ENCODE data around the gene TESK1.
"Not testable (repeated sequence)": the region's sequence is repeated elsewhere in the genome, so short reads cannot be mapped to it uniquely, and the experiment has no call there.

The TESK1 gene

DNA sequence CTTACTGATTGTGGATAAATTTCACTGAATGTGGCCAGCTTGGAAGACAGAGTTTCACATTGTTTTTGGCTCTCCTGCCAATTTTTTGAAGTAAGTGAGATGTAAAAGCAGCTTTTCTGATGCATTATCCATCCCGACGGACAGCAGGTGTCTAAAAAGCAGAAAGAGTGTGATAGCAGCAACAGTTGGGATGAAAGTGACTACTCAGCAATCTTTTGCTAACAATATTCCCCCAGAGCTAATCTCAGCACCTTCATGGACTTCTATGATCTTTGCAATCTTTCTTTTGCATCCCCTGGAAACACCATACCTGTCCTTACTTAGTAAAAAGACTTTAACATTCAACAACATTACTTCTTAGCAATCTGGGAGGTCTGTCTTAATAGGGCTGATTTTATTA lies 7.8 kb downstream of the TESK1 start:
- DNase-seq (ENCODE audit: extremely low read depth in 1 of 2, low read depth in 1 of 2), result no peak

DNA sequence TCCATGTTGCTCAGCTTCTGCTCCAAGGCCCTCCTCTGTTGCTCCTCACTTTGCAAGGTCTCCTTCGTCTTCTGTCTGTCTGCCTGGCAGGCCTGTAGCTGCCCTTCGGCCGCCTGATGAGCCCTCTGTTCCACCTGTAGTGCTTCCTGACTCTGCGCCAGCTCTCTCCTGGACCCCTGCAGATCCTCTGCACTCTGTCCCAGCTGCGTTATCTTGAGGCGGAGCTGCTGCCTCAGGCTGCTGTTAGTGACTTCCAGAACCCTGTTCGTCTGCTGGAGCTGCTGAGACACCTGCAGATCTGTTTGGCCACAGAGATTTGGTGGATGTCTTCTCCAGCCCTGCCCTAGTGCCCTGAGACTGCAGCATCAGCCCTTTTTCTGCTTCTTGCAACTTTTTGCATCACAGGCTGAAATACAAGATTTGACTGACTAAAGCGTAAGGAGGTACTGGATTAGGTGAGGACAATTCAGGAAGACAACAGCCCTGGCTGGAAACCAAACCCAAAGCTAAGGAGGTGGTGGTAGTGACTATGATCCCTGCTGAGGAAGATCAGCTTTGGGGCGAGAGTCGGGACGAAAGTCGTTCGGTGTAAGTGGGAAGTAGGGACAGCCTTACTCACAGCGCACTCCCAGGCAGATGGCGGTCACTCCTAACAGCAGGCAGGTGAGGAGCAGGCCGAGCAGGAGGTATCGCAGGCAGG lies 11.1 kb downstream of the TESK1 start:
- DNase-seq (ENCODE audit: extremely low read depth in 1 of 2, low read depth in 1 of 2), result no peak

DNA sequence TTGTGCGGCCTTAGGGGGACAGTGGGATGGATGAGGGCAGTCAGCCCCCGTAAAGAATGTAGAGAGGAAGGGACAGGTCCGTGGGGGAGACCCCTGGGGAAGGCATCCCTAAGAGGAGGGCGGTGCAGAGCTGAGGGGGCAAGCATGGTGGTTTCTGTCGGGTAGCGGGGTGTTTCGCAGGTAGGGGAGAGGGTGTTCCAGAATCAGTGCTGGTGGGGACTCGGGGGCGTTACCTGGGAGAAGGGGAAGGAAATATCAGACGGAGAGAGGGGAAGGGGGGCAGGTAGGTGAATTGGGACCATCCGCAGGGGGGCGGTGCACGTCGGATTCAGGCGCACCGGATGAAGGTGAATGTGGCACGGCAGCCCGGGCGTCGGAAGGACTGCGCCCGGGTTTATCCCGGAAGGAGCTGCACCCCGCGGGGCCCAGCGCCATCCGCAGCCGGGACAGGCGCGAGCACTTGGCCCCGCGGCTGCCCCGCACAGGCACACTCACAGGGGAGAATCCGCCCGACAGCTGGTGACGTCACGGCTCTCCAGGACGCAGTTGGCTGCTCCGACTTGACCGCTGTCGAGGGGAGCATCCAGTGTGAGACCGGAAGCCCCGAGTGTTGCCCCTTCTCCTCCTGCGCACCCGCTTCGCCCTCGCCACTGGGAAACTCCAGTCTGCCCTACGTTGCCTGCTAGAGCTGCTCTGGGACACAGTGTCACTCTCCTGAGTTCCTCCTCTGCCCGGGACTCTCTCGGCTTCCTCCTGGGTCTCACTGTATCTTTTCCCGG lies 11.8 kb downstream of the TESK1 start:
- peak; percentile 57 to 65 for DNase-seq (ENCODE audit: extremely low read depth in 1 of 2, low read depth in 1 of 2)

DNA sequence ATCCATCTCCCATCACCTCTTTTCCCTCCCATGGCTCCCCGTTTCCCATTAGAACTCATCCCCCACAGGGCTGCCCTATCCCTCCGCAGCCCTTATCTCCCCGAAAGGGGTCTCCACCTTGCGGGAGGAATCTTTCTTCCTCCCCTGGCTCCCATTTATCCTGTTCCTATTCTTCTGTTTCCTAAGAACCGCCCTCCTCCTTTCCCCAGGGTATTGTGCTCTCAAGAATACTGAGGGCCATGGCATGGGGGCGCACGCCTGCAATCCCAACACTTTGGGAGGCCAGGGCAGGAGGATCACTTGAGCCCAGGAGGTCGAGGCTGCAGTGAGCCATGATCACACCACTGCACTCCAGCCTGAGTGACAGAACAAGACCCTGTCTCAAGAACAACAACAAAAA lies 12.5 kb downstream of the TESK1 start:
- no peak for DNase-seq (ENCODE audit: extremely low read depth in 1 of 2, low read depth in 1 of 2)

DNA sequence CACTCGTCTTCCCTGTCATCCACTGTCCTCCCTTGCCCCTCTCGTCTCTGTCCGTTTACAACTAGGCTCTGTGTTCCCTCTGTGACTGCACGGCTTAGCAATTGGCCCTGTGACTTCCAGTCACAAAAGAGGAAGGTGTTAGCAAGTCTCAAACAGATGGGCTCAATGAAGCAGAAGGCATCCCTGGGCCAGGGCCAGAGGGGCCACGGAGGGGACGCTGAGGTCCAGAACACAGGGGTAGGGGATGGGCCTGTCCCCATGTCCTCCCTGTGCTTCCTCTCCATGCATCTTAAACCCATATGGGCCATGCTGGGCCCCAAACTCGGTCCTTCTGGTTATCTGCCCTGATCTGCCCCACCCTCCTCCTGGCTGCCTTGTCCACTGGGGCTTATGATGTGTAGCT lies 13.3 kb downstream of the TESK1 start, which contains the start of gene CD72:
Gene CD72, minus strand, starts transcription at position 89 of the 403 bp plus-strand sequence. CDS start 110 bp downstream, outside the sequence.
- DNase-seq (ENCODE audit: extremely low read depth in 1 of 2, low read depth in 1 of 2), result no peak

DNA sequence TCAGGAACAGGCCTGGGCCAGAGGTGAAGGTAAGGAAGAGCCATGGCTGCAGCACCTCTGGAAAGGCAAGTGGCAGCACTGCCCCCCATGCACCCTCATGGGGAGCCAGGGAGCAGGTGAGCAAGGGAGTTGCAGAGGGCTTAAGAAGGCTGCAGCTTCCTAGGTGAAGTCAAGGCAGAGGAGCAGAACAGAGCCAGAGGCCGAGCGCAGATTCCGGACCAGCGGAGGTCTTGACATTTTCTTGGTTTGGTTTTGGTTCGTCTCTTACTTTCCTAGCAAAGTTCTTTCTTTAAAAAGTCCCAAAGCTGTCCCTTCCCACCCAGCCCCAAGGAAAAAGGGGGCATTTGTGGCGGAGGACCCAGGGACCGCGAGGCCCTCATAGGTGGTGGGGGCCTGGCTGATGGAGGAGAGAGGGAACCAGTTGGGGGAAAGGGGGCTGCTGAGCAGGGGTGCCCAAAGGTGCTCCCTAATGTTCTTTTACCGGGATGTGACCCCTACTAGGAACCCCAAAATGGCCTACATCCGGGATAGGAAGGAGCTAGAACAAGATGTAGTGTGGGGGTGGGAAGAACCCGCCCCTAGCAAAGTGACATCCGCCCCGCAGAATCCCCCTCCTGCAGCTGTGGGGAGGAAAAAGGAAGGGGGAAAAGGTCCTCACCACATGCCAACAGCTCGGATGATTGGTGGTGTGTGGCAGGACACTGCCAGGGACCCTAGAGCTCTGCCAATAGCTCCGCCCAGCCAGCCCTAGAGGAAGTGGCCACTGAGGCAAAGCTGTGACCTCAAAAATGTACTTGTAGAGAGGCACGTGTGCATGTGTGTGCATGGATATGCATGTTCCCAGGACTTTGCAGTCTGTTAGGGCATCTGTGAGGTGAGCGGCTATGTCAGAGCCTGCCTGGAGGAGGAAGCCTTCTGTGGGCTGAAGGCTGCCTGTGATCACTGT lies 14.1 kb downstream of the TESK1 start:
- DNase-seq (ENCODE audit: extremely low read depth in 1 of 2, low read depth in 1 of 2), result peak; percentile 37 to 45

DNA sequence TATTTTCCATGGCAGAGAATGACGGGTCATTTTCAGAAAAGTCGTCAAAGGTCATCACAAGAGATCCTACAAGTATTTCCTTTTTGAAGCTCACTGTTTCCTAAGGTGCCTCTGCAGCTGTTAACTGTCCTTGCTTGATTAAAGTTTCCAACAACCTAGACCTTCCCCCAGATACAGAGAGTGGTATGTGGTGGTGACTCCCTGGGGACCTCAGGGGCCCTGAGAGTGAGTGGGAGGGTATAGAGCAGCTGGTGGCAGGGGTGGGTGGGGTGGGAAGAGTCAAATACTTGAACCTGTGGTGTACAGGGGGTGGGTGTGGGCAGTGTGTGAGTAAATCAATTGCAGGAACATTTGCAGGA lies 14.7 kb downstream of the TESK1 start:
- DNase-seq (ENCODE audit: extremely low read depth in 1 of 2, low read depth in 1 of 2), result no peak

DNA sequence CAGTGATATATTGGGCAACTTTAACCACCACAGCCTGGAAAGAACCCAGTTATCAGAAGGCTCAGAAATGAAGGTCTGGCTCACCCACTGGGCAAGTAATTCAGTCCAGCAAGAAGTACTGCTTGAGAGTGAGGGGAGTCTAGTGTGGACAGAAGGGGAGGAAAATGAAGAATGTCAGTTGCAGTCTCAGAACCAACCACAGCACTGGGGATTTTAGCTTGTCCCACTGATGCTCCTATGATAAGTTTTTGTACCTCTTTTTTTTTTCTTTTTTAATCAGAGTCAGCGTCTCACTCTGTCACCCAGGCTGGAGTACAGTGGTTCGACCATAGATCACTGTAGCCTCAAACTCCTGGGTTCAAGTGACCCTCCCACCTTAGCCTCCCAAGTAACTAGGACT lies 22.5 kb downstream of the TESK1 start:
- DNase-seq (ENCODE audit: extremely low read depth in 1 of 2, low read depth in 1 of 2), result no peak

DNA sequence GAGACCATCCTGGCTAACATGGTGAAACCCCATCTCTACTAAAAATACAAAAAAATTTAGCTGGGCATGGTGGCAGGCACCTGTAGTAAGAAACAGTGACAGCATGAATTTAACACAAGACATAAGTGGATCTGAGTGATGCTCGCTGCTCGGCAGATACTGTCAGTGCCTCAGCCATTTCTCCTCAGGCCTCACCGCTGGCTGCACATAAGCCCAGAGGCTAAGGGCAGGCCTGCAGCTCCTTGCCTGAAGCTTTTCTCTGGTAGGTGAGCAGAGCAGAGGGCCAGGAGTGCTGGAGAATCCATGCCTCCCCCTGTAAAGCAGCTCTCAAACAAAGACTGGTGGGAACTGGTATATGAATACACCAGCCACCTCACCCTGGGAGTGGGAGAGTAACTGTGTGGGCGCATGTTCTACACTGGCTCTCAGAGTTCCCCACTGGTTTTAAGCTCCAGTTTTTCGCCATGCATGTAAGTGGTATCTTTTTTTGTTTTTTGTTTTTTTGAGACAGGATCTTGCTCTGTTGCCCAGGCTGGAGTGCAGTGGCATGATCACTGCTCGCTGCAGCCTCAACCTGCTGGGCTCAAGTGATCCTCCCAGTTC lies 23.4 kb downstream of the TESK1 start:
- no peak for DNase-seq (ENCODE audit: extremely low read depth in 1 of 2, low read depth in 1 of 2)

DNA sequence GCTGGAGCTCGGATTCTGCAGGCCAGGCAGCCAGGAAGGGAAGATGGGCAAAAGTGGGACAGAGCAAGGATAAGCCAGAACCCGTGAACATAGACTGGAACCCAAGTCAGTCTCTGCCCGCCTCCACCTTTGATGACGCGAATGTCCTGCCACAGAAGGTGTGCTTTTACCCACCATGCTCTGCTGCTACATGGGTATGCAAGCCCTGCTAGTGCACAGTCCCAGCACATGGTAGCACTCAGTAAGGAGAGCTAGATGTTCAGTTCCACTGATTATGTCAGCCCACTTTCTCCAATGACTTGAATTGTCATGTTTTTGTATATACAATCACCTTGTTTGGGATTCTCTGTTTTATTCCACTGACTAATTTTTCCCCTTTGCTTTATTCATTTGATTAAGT lies 24.5 kb downstream of the TESK1 start:
- no peak for DNase-seq (ENCODE audit: extremely low read depth in 1 of 2, low read depth in 1 of 2)

DNA sequence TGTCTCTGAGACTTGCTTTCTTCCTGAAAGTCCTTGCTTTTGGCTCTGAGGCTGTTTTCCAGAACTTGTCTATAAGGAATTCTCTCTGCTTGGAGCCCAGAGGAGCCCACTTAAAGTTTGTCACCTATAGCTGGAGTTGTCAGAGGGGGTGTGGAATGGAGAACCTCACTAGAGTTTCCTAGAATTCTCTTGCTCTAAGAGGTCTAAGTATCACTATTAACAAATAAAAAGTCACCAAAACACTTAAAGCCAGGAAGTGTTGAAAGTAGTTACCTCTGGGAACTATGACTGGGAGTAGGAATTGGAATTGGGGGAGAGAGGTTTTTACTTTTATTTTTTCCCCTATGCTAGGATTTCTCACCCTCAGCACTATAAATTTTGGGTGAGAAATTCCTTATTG lies 30.7 kb downstream of the TESK1 start:
- DNase-seq (ENCODE audit: extremely low read depth in 1 of 2, low read depth in 1 of 2), result no peak

DNA sequence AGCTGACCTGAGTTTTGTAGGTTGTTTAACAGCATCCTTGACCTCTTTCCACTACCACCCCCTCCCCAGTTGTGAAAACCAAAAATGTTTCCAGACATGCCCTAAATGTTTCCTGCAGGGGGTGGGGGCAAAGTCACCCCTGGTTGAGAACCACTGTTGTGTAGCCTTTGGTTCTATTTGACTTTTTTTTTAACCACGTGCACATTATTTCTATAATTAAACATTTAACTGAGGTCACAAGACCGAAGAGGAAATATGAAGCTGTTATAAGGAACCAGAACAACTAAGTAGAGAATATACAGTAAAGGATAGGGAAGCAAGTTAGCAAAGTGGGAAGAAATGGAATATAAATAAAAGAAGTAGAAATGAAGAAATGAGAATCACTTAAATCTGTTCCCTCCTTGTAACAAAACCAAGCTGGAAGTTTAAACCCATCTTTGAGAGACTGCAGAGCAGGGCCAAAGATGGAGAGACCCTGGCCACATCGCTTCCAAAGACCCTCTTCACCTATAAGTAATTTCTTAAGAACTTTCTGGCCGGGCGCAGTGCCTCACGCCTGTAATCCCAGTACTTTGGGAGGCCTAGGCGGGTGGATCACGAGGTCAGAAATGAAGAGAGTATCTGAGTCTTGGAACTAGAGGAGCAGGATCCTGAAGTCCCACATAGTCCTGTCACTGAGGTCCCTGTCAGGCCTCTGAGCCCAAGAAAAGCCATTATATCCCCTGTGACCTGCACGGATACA lies 31.2 kb downstream of the TESK1 start:
- no peak for DNase-seq (ENCODE audit: extremely low read depth in 1 of 2, low read depth in 1 of 2)

DNA sequence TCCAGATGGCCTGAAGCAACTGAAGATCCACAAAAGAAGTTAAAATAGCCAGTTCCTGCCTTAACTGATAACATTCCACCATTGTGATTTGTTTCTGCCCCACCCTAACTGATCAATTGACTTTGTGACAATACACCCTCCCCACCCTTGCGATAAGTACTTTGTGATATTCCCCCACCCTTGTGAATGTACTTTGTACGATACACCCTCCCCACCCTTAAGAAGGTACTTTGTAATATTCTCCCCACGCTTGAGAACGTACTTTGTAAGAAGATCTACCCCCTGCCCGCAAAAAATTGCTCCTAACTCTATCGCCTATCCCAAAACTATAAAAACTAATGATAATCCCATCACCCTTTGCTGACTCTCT lies 31.8 kb downstream of the TESK1 start:
- not testable (repeated sequence) for DNase-seq (ENCODE audit: extremely low read depth in 1 of 2, low read depth in 1 of 2)

DNA sequence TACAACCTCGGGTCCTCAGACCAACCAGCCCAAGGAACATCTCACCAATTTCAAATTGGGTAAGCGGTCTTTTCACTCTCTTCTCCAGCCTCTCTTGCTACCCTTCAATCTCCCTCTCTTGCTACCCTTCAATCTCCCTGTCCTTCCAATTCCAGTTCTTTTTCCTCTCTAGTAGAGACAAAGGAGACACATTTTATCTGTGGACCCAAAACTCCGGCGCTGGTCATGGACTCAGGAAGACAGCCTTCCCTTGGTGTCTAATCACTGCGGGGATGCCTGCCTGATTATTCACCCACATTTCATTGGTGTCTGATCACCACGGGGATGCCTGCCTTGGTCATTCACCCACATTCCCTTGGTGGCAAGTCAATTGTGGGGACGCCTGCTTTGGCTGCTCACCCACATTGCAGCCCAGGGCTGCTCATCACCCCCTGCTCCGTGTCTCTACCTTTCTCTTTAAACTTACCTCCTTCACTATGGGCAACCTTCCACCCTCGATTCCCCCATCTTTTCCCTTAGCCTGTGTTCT lies 32.4 kb downstream of the TESK1 start:
- not testable (repeated sequence) for DNase-seq (ENCODE audit: extremely low read depth in 1 of 2, low read depth in 1 of 2)

DNA sequence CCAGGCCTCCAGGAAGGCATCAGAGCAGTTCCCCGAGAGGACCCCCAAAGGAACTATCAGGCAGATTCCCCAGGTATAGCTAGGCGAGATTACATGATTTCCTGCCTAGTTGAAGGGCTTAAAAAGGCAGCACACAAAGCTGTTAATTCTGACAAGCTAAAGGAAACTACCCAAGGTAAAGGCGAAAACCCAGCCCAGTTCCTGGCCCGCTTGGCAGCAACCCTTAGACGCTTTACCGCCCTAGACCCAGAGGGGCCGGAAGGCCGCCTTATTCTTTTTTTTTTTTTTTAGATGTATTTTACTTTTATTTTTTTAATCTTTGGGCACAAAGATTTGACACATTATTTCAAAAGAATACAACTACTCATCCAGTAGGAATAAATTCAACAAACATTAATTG lies 33.7 kb downstream of the TESK1 start:
- DNase-seq (ENCODE audit: extremely low read depth in 1 of 2, low read depth in 1 of 2), result not testable (repeated sequence)

DNA sequence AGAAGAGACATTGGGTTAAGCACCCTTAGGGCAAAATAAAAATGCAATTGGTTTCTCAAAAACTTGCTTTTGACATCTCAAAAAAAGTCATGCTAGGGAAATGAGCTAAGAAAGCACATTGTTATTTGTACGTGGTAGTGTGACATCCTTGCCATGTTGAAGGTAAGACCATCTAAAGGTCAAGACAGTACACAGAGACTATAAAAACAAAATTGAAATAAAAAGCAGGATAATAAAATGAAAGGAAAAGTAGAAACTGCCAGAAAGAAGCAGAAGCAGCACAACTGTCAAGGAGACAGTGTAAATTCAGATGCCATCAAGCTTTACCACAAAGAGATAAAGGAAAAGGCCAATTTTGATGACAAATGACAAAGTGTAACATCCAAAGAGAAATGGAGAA lies 34.2 kb downstream of the TESK1 start:
- not testable (repeated sequence) for DNase-seq (ENCODE audit: extremely low read depth in 1 of 2, low read depth in 1 of 2)

DNA sequence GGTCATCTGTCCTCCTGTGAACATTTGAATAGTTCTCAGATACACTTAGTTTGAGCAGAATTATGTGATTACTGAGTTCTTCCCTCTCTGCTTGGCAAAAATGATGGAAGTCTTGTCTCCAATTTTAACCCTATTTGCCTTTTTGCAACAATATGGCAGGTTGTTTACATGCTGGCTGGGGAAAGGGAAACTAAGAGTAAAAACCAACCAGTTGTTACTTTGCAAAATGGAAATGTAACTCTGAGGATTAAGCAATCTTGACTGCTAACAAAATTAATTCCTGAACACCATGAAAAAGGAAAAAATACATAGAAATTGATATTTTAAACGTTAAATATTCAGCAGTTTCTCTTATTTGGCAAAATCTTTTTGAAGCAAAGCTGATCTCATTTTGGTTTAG lies 34.6 kb downstream of the TESK1 start:
- no peak for DNase-seq (ENCODE audit: extremely low read depth in 1 of 2, low read depth in 1 of 2)

DNA sequence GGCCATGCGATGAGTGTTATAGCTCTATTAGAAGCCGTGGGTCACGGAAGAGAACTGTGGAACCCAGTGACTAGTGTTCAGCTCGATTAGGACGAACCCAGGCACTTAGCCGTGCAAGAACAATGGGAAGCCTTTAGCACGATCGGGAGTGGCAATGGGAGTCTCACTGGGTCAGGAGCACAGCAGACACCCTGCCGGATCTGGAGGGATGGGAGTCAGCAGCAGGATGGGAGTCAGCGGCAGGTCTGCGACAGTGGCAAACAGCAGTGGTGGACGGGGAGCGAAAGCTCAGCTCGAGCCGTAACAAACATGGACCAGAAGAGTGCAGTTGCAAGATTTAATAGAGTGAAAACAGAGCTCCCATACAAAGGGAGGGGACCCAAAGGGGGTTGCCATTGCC lies 35.4 kb downstream of the TESK1 start:
- DNase-seq (ENCODE audit: extremely low read depth in 1 of 2, low read depth in 1 of 2), result not testable (repeated sequence)

DNA sequence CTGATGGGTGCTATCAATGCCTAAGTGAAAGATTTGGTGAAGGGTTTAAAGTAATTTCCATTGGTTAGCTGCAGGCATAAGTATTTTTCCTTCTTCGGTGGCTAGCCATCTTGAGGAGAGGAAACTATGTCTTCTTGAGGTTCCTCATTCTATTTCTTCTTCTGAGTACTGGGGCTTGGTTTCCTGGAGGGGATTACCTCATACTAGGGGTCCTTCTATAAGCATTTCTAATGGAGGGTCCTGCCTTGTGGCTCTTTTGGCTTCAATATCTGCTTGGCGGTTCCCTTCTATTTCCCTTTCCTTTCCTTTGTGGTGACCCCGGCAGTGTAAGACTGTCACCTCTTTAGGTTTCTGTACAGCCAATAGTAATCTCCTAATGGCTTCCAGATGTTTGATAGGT lies 36.4 kb downstream of the TESK1 start:
- not testable (repeated sequence) for DNase-seq (ENCODE audit: extremely low read depth in 1 of 2, low read depth in 1 of 2)

DNA sequence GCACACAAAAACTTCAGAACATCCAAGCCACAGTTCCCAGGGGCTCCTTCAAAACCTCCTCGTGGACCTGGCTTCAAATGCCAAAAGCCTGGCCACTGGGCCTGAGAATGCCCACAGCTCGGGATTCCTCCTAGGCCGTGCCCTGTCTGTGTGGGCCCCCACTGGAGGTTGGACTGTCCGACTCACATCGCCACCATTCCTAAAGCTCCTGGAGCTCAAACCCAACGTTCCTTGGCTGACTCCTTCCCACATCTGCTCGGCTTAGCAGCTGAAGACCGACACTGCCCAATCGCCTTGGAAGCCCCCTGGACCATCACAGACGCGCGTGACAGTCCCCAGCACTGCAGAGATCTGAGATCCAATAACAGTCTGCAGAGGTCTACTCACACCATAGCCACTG lies 38.0 kb downstream of the TESK1 start:
- DNase-seq (ENCODE audit: extremely low read depth in 1 of 2, low read depth in 1 of 2), result no peak

All from stimulated activated CD8-positive, alpha-beta memory T cell treated with anti-CD3 and anti-CD28 coated beads, Interleukin-7, amount 100 ng/mL, for 48 hours (primary cell).